PFSK-1 (cell line): ENCODE measurements around the gene RBBP5.

Source experiments
- FOXP2 ChIP-seq: optimal IDR thresholded peaks from 2 replicates; pipeline ENCODE3; 2011; ENCODE audit warnings: borderline replicate concordance, control low read depth, inconsistent platforms; ENCODE audit not compliant: insufficient read depth; ENCODE audit errors: extremely low read length, extremely low read depth
- POLR2AphosphoS5 ChIP-seq: IDR thresholded peaks from 2 replicates; pipeline ENCODE4 v1.6.1; 2012; ENCODE audit warnings: low read depth, mild to moderate bottlenecking, control low read depth, low read length, moderate library complexity
- SIN3A ChIP-seq: IDR thresholded peaks from 2 replicates; pipeline ENCODE4 v1.6.1; 2012; ENCODE audit warnings: mild to moderate bottlenecking, low read length, moderate library complexity, borderline replicate concordance; ENCODE audit not compliant: insufficient read depth
- TAF1 ChIP-seq: IDR thresholded peaks from 2 replicates; pipeline ENCODE4 v1.6.1; 2012; ENCODE audit warnings: low read length, control low read depth, borderline replicate concordance; ENCODE audit not compliant: insufficient read depth
- TF ChIP-seq, protein P1 (sequence below), 2 experiments: IDR thresholded peaks; 2 replicates each; pipeline versions ENCODE4 v1.6.1 to v1.8.0; 2011 to 2012; ENCODE audit warnings: low read depth in 2 of 2, low read length in 2 of 2, control low read depth in 1 of 2, inconsistent platforms in 1 of 2, mild to moderate bottlenecking in 1 of 2, moderate library complexity in 1 of 2; ENCODE audit not compliant: insufficient read depth in 1 of 2

RBBP5 gene

DNA sequence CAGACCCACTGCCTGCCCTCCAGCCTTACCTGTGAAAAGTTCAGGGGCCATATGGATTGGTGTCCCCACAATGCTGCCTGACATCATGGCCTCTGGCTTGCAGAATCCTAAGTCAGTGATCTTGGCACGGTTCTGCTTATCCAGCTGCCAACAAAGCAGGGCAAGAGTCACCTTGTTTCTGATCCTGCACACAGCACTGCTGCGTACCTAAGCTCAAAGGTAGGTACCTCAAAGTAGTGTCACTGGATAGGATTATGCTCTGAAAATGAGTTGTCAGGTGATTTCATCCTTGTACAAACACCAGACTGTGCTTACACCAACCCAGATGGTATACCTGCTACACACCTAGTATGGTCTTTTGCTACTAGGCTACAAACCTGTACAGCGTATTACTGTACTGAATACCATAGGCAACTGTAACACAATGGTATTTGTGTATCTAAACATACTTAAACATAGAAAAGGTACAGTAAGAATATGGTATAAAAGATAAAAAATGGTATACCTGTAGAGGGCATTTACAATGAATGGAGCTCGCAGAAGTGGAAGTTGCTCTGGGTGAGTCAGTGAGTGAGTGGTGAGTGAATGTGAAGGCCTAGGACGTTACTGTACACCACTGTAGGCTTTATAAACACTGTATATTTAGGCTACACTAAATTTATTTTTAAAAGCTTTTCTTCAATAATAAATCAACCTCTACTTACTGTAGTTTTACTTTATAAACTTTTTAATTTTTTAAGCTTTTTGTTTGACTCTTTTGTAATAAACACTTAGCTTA is 29.1 kb upstream of the RBBP5 start:
- TF ChIP-seq SIN3A (no peak), TAF1 (no peak), POLR2AphosphoS5 (no peak), FOXP2 (no peak)
- TF ChIP-seq, protein P1, sequence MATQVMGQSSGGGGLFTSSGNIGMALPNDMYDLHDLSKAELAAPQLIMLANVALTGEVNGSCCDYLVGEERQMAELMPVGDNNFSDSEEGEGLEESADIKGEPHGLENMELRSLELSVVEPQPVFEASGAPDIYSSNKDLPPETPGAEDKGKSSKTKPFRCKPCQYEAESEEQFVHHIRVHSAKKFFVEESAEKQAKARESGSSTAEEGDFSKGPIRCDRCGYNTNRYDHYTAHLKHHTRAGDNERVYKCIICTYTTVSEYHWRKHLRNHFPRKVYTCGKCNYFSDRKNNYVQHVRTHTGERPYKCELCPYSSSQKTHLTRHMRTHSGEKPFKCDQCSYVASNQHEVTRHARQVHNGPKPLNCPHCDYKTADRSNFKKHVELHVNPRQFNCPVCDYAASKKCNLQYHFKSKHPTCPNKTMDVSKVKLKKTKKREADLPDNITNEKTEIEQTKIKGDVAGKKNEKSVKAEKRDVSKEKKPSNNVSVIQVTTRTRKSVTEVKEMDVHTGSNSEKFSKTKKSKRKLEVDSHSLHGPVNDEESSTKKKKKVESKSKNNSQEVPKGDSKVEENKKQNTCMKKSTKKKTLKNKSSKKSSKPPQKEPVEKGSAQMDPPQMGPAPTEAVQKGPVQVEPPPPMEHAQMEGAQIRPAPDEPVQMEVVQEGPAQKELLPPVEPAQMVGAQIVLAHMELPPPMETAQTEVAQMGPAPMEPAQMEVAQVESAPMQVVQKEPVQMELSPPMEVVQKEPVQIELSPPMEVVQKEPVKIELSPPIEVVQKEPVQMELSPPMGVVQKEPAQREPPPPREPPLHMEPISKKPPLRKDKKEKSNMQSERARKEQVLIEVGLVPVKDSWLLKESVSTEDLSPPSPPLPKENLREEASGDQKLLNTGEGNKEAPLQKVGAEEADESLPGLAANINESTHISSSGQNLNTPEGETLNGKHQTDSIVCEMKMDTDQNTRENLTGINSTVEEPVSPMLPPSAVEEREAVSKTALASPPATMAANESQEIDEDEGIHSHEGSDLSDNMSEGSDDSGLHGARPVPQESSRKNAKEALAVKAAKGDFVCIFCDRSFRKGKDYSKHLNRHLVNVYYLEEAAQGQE (IDR thresholded peaks at IDR 0.05; ENCODE audit: insufficient read depth in 1 of 2, low read depth in 2 of 2, low read length in 2 of 2) = no peak

DNA sequence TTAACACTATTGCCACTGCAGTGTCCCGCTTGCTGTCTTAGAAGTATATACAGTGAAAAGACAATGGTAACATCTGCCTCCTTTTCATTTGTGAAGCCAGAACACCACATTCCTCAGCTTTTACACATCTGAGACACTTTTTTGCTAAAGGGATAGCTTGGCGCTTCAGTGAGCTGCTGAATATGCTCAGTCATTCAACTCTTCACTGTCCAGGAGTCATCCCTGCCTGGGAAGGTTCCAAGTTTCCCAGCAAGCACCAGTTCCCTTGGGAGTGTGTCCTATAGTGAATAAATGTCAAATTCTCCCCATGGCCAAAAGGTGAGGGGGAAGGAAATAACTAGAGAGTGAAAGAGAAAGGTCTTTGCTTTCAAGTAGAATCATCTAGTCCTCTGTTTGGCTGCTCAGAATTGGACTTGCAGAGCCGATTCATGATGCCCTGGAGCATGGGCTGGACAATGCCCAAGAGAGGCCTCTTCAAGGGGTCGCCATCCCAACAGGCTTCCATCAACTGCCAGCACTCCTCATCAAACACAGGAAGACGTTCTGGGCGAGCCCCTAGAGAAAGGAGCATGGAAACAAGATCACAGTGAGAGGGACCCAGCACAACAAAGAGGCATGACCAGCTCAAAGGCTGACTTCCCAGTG is 25.5 kb upstream of the RBBP5 start:
- TF ChIP-seq TAF1 (no peak), POLR2AphosphoS5 (no peak), FOXP2 (no peak), SIN3A (no peak)
- TF ChIP-seq, protein P1 (IDR thresholded peaks at IDR 0.05; ENCODE audit: insufficient read depth in 1 of 2, low read depth in 2 of 2, low read length in 2 of 2) = no peak

DNA sequence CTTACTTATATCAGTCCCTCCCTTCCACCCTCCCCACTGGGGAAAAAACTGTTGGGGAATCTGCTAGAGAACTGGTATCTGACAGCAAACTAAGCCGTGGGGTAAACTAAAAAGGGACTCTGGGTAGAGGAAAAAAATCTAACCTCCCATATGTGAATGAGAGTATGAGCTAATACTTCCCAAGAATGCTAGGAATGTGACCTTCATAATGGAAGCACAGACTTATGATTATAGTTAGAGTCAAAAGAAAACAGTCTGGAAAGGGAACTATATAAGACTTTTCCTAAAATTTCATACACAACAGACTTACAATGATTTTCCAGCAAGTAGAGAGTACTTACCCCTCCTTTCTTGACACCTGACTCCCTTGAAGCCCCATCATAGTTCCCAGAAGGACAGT is 23.0 kb upstream of the RBBP5 start:
- TF ChIP-seq SIN3A (no peak), FOXP2 (no peak), POLR2AphosphoS5 (no peak), TAF1 (no peak)
- TF ChIP-seq, protein P1 (IDR thresholded peaks at IDR 0.05; ENCODE audit: insufficient read depth in 1 of 2, low read depth in 2 of 2, low read length in 2 of 2) = no peak

DNA sequence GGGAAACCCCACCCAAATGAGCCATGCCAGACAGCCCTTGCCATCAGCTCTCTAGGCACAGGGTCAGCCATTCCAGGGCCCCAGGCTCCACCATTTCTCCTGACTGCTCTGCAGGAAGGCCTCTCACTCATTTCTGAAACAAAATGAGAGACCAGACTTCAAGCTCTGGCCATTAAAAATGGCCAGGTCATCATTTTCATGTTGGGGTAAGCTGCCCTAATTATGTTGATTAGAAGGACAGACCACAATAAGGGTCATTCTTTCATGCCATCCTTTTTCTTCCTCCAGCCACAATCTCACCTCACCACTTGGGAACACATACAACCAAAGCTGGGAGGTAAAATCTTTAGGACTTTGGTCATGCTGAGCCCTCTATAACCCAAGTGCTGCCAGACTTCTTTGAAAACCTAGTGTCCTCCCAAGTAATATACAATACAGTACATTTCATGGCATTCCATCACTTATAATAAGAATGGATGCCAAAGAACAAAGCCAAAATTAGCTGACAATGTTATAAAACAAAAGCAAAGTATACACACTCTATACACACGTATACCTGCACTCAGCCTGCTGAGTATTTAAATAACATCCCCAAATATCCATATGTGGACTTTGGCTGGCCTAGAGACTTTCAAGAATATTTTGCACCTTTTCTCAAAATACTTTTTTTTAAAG is 22.4 kb upstream of the RBBP5 start:
- TF ChIP-seq POLR2AphosphoS5 (no peak), SIN3A (no peak), FOXP2 (no peak), TAF1 (no peak)
- TF ChIP-seq, protein P1 (IDR thresholded peaks at IDR 0.05; ENCODE audit: insufficient read depth in 1 of 2, low read depth in 2 of 2, low read length in 2 of 2) = no peak
